K562 (cell line): ENCODE data around the gene C2CD2L. TPM values are rescaled to one million over a fixed set of nuclear protein-coding genes. Genes with fewer than 3 reads are reported as not detected.

Source experiments
- ADNP ChIP-seq: fragments of 200-800 bp; sonication (Bioruptor generic); IDR thresholded peaks from 2 replicates; pipeline ENCODE4 v1.6.1; 2016; ENCODE audit warnings: missing genetic modification characterization, missing compliant biosample characterization
- CBFB ChIP-seq: sonication (generic); formaldehyde crosslinking; IDR thresholded peaks from 2 replicates; pipeline ENCODE4 v1.4.0; 2020; ENCODE audit warnings: mild to moderate bottlenecking, missing genetic modification reagents
- CBX8 ChIP-seq: fragments of 200-600 bp; sonication (generic); IDR thresholded peaks from 2 replicates; pipeline ENCODE4 v1.6.1; 2012; ENCODE audit warnings: borderline replicate concordance, mixed run types, low read depth, mild to moderate bottlenecking, moderate library complexity, mixed read lengths, low read length, control low read depth, inconsistent platforms; ENCODE audit not compliant: poor library complexity, severe bottlenecking; ENCODE audit errors: extremely low read depth
- CTBP1 ChIP-seq: fragments of 450-650 bp; IDR thresholded peaks from 2 replicates; pipeline ENCODE4 v1.6.1; 2016; ENCODE audit warnings: borderline replicate concordance
- DIDO1 ChIP-seq: fragments of 450-650 bp; IDR thresholded peaks from 2 replicates; pipeline ENCODE4 v1.6.1; 2016; ENCODE audit warnings: low read depth, missing biosample characterization, missing genetic modification characterization
- ELF4 ChIP-seq: fragments of 450-650 bp; formaldehyde crosslinking; IDR thresholded peaks from 2 replicates; pipeline ENCODE4 v1.4.0; 2022; ENCODE audit warnings: missing genetic modification characterization
- EP300 ChIP-seq: IDR thresholded peaks from 2 replicates; pipeline ENCODE4 v1.6.1; 2012; ENCODE audit warnings: low read length, improper control_type of control experiment
- GATAD2B ChIP-seq: fragments of 450-650 bp; IDR thresholded peaks from 2 replicates; pipeline ENCODE4 v1.6.1; 2017; ENCODE audit warnings: mild to moderate bottlenecking, borderline replicate concordance
- HNRNPUL1 ChIP-seq: fragments of 200-400 bp; formaldehyde crosslinking; IDR thresholded peaks from 2 replicates; pipeline ENCODE4 v1.6.1; 2017; ENCODE audit warnings: low read length
- IFI16 ChIP-seq: fragments of 250-450 bp; sonication (Bioruptor Pico); IDR thresholded peaks from 2 replicates; pipeline ENCODE4 v2.1.2; 2022; ENCODE audit warnings: mild to moderate bottlenecking, inconsistent platforms
- KDM1A ChIP-seq, 2 experiments: fragments of 450-650 bp; IDR thresholded peaks; 2 replicates each; pipeline ENCODE4 v1.6.1; 2016; ENCODE audit warnings: mild to moderate bottlenecking in 2 of 2
- KDM4B ChIP-seq, 2 experiments: fragments of 450-650 bp in 1 of 2; sonication (generic) in 1 of 2; IDR thresholded peaks; 2 replicates each; pipeline ENCODE4 v1.6.1; 2016 to 2017; ENCODE audit warnings: borderline replicate concordance in 2 of 2, antibody characterized with exemption in 1 of 2, low read depth in 1 of 2, mild to moderate bottlenecking in 1 of 2
- MAZ ChIP-seq, 2 experiments: fragments of 450-650 bp in 1 of 2; sonication (generic) in 1 of 2; formaldehyde crosslinking; IDR thresholded peaks in 1 of 2; conservative IDR thresholded peaks in 1 of 2; 2 replicates each; pipeline versions ENCODE4 v1.4.0 to v1.5.0; 2020; ENCODE audit warnings: mild to moderate bottlenecking in 1 of 2, missing genetic modification reagents in 1 of 2
- MCM7 ChIP-seq, 2 experiments: fragments of 450-650 bp; IDR thresholded peaks; 2 replicates each; pipeline ENCODE4 v1.6.1; 2016 to 2018
- POLR2A ChIP-seq: fragments of 450-650 bp; conservative IDR thresholded peaks from 2 replicates; pipeline ENCODE4 v1.6.1; 2016
- POLR3G ChIP-seq: IDR thresholded peaks from 2 replicates; pipeline ENCODE4 v1.6.1; 2011; ENCODE audit not compliant: insufficient read length, insufficient replicate concordance; ENCODE audit errors: extremely low read depth
- RAD51 ChIP-seq: fragments of 450-650 bp; IDR thresholded peaks from 2 replicates; pipeline ENCODE4 v1.7.1; 2016; ENCODE audit warnings: low read depth, mild to moderate bottlenecking, borderline replicate concordance
- RBM15 ChIP-seq: fragments of 200-400 bp; formaldehyde crosslinking; IDR thresholded peaks from 2 replicates; pipeline ENCODE4 v1.6.1; 2018; ENCODE audit warnings: mild to moderate bottlenecking, low read length, moderate library complexity; ENCODE audit not compliant: insufficient read depth
- SNRNP70 ChIP-seq: fragments of 200-400 bp; formaldehyde crosslinking; optimal IDR thresholded peaks from 2 replicates; pipeline ENCODE3; 2017; ENCODE audit warnings: low read depth, low read length
- TCF7L2 ChIP-seq: fragments of 150-350 bp; IDR thresholded peaks from 2 replicates; pipeline ENCODE4 v1.6.1; 2016; ENCODE audit warnings: low read depth, mild to moderate bottlenecking, low read length, moderate library complexity
- TRIM24 ChIP-seq, 2 experiments: fragments of 450-650 bp; IDR thresholded peaks; 2 replicates each; pipeline ENCODE4 v1.6.1; 2016
- ZFX ChIP-seq: sonication (generic); formaldehyde crosslinking; IDR thresholded peaks from 2 replicates; pipeline ENCODE4 v1.8.0; 2022; ENCODE audit warnings: mild to moderate bottlenecking, missing genetic modification reagents, moderate library complexity
- ZKSCAN8 ChIP-seq: fragments of 200-800 bp; sonication (Bioruptor generic); IDR thresholded peaks from 2 replicates; pipeline ENCODE4 v1.6.1; 2016; ENCODE audit warnings: missing genetic modification characterization, missing compliant biosample characterization
- ZNF699 ChIP-seq: fragments of 250-450 bp; sonication (Bioruptor Pico); IDR thresholded peaks from 2 replicates; pipeline ENCODE4 v1.8.0; 2021; ENCODE audit warnings: mild to moderate bottlenecking, moderate library complexity; ENCODE audit not compliant: insufficient replicate concordance
- polyA plus RNA-seq, 8 experiments: library from polyadenylated mRNA; depleted of rRNA in 4 of 8; stranded (reverse) in 5 of 8; unstranded in 3 of 8; fragments of >200 nt; fragmentation: Nextera tagmentation in 2 of 8; fragmentation: Illumina TruSeq in 1 of 8; extraction: Ambion mirVana in 2 of 8; extraction: Trizol in 1 of 8; gene quantifications; 2 replicates each; pipeline versions ENCODE4 v1.2.1 to v1.2.3, GENCODE V29; 2011 to 2014; ENCODE audit warnings: inconsistent platforms in 1 of 8, missing spikeins in 1 of 8
- total RNA-seq, 7 experiments: library from RNA; depleted of rRNA in 6 of 7; stranded (reverse); fragments of >200 nt in 6 of 7; fragmentation: Illumina TruSeq in 2 of 7; extraction: Trizol in 2 of 7; gene quantifications; 2 replicates each; pipeline versions ENCODE4 v1.2.1 to v1.2.3, GENCODE V29; 2011 to 2021; ENCODE audit warnings: low replicate concordance in 1 of 7
- TF ChIP-seq, protein P1 (sequence below), 3 experiments: fragments of 200-800 bp in 1 of 3; sonication (Bioruptor generic) in 1 of 3; sonication (generic) in 1 of 3; formaldehyde crosslinking in 1 of 3; IDR thresholded peaks; 2 replicates each; pipeline versions ENCODE4 v1.6.1 to v1.8.0; 2016 to 2022; ENCODE audit warnings: mild to moderate bottlenecking in 2 of 3, missing compliant biosample characterization in 2 of 3, missing genetic modification characterization in 2 of 3, missing genetic modification reagents in 1 of 3
- TF ChIP-seq, protein P2 (sequence below): IDR thresholded peaks from 3 replicates; pipeline ENCODE4 v1.6.1; 2011; ENCODE audit warnings: borderline replicate concordance, mild to moderate bottlenecking, moderate library complexity; ENCODE audit not compliant: insufficient read length; ENCODE audit errors: extremely low read depth

Gene C2CD2L
- total and polyA plus RNA-seq, 9 of the 15 experiments (the other 6 are each of a cell fraction or from before 2014, with no cell fraction given): 0.66 to 41.2 (median 14.8) TPM

DNA sequence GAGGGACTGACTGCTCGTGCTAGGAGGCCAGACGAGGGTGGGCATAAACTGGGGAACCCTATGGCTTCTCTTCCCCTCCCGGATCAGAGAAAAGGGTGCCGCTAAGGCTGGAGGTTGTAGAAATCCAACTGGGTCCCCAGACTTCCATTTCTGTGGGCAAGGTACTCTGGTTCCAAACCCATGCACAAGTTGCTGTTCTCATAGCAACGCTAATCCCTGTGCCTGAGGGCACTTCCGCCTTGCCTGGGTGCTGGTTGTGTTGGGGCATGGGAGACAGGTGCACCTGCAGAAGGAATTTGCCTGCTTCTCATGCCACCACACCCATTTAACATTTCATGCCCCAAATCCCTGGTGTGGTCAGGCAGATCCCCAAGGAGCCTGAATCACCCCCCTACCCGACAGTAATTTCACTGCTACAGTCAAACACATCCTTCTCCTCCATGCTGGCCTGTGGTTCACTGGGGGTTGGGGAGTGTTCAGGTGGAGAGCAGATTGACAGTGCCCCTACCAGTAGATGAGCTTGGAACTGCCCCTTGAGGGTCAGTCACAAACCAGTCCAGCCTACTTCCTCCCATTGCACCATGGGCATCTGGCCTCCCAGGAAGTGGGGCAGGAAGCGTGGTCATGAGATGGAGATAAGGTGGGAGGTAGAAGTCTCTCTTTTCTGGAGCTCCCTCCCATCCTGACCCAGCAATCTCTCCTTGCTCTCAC is 1.2 kb downstream of the C2CD2L start (continued):
- TF ChIP-seq, protein P1, sequence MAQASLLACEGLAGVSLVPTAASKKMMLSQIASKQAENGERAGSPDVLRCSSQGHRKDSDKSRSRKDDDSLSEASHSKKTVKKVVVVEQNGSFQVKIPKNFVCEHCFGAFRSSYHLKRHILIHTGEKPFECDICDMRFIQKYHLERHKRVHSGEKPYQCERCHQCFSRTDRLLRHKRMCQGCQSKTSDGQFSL (CRISPR knock-in tag; IDR thresholded peaks at IDR 0.05): no peak
- TF ChIP-seq, protein P1 (tag; IDR thresholded peaks at IDR 0.05): no peak
- TF ChIP-seq EP300: peak; percentile 61; the same call in 1 of the 2 replicates
- peak; percentile 72 for TF ChIP-seq POLR2A
- TF ChIP-seq ZNF699 (CRISPR knock-in tag): no peak
- TF ChIP-seq TCF7L2: no peak
- no peak for TF ChIP-seq ZFX (CRISPR knock-in tag)
- TF ChIP-seq, protein P2, sequence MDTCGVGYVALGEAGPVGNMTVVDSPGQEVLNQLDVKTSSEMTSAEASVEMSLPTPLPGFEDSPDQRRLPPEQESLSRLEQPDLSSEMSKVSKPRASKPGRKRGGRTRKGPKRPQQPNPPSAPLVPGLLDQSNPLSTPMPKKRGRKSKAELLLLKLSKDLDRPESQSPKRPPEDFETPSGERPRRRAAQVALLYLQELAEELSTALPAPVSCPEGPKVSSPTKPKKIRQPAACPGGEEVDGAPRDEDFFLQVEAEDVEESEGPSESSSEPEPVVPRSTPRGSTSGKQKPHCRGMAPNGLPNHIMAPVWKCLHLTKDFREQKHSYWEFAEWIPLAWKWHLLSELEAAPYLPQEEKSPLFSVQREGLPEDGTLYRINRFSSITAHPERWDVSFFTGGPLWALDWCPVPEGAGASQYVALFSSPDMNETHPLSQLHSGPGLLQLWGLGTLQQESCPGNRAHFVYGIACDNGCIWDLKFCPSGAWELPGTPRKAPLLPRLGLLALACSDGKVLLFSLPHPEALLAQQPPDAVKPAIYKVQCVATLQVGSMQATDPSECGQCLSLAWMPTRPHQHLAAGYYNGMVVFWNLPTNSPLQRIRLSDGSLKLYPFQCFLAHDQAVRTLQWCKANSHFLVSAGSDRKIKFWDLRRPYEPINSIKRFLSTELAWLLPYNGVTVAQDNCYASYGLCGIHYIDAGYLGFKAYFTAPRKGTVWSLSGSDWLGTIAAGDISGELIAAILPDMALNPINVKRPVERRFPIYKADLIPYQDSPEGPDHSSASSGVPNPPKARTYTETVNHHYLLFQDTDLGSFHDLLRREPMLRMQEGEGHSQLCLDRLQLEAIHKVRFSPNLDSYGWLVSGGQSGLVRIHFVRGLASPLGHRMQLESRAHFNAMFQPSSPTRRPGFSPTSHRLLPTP: no peak
- TF ChIP-seq CTBP1: peak; percentile 97
- TF ChIP-seq RAD51: no peak
- TF ChIP-seq HNRNPUL1: no peak
- no peak for TF ChIP-seq MCM7 (IDR thresholded peaks at IDR 0.05)
- TF ChIP-seq SNRNP70: no peak
- TF ChIP-seq RBM15: no peak
- TF ChIP-seq IFI16: no peak
- TF ChIP-seq TRIM24 (IDR thresholded peaks at IDR 0.05): 0 out of 4 replicates have a peak, but pooled peaks of 1 of the 2 experiments have one; percentile 11
- no peak for TF ChIP-seq GATAD2B
- peak; percentile 39 to 58; a peak in 3 of 4 replicates for TF ChIP-seq KDM1A (IDR thresholded peaks at IDR 0.05)
- TF ChIP-seq ZKSCAN8 (CRISPR knock-in tag): no peak
- no peak for TF ChIP-seq ADNP (tag)
- TF ChIP-seq KDM4B (IDR thresholded peaks at IDR 0.05; ENCODE audit: borderline replicate concordance in 2 of 2, low read depth in 1 of 2): no peak
- TF ChIP-seq CBX8: no peak
- no peak for TF ChIP-seq CBFB (CRISPR knock-in tag)
- no peak for TF ChIP-seq POLR3G
- peak; percentile 63 to 68 for TF ChIP-seq MAZ (CRISPR knock-in tag; conservative IDR thresholded peaks at IDR 0.05 in 1 of 2, IDR thresholded peaks at IDR 0.05 in 1 of 2)
- TF ChIP-seq ELF4 (CRISPR knock-in tag): no peak; the same call in 1 of the 2 replicates
- no peak for TF ChIP-seq DIDO1
